CD4-positive, alpha-beta T cell (primary cell): ENCODE measurements around the gene PIK3R6. TPM values are rescaled to one million over a fixed set of nuclear protein-coding genes. Genes with fewer than 3 reads are reported as not detected.

Experiments
- ATAC-seq: fragments of 200-7000 bp; cut with Tn5 transposase; one replicate; pipeline ENCODE4 v1.10.0; 2022; ENCODE audit warnings: mild to moderate bottlenecking; ENCODE audit not compliant: poor library complexity
- CTCF ChIA-PET: fragments of 350-600 bp; sonication (Branson Sonifier 250); formaldehyde crosslinking; loops from one replicate; lab custom pipeline; 2021; ENCODE audit warnings: antibody characterized with exemption, inconsistent platforms; lab: Charles Lee
- POLR2A ChIA-PET: fragments of 350-600 bp; sonication (Branson Sonifier 250); formaldehyde crosslinking; loops from one replicate; lab custom pipeline; 2021; ENCODE audit warnings: antibody characterized with exemption, inconsistent platforms; lab: Charles Lee
- DNase-seq, 14 experiments: peaks; one replicate each; pipeline ENCODE4 v3.0.0-alpha.2; 2013 to 2020; ENCODE audit warnings: mixed read lengths in 2 of 14
- H3K27ac ChIP-seq, 2 donors: one replicate each; pipeline versions ENCODE4 v1.5.1 to v1.7.0; 2013; ENCODE audit warnings: low read length in 2 of 2, low read depth in 1 of 2, mild to moderate bottlenecking in 1 of 2
- H3K27me3 ChIP-seq, 2 experiments: 1 replicate in 1 of 2; 2 replicates in 1 of 2; pipeline versions ENCODE4 v1.6.1 to v1.7.0; 2013; ENCODE audit warnings: low read length in 2 of 2, control low read depth in 1 of 2, mild to moderate bottlenecking in 1 of 2, moderate library complexity in 1 of 2; ENCODE audit not compliant: insufficient read depth in 2 of 2, control insufficient read depth in 1 of 2
- H3K36me3 ChIP-seq: one replicate; pipeline ENCODE4 v1.6.1; 2013; ENCODE audit warnings: low read length, control low read depth; ENCODE audit not compliant: insufficient read depth
- H3K4me1 ChIP-seq: one replicate; pipeline ENCODE4 v1.6.1; 2013; ENCODE audit warnings: low read length, control low read depth; ENCODE audit not compliant: insufficient read depth
- H3K4me3 ChIP-seq: one replicate; pipeline ENCODE4 v1.5.1; 2013; ENCODE audit warnings: mild to moderate bottlenecking, low read length, moderate library complexity
- H3K9me3 ChIP-seq, 2 experiments: 1 replicate in 1 of 2; 2 replicates in 1 of 2; pipeline versions ENCODE4 v1.6.1 to v1.7.0; 2013; ENCODE audit warnings: low read length in 2 of 2, mild to moderate bottlenecking in 2 of 2, control low read depth in 1 of 2, moderate library complexity in 1 of 2; ENCODE audit not compliant: control insufficient read depth in 1 of 2, insufficient read depth in 1 of 2
- H3K27ac Mint-ChIP-seq: one replicate; pipeline ENCODE4 v1.8.0; 2020; ENCODE audit warnings: mixed read lengths
- H3K27me3 Mint-ChIP-seq: one replicate; pipeline ENCODE4 v1.8.0; 2021; ENCODE audit warnings: mixed read lengths
- H3K36me3 Mint-ChIP-seq: one replicate; pipeline ENCODE4 v1.8.0; 2021; ENCODE audit warnings: low read depth, mixed read lengths
- H3K4me1 Mint-ChIP-seq: one replicate; pipeline ENCODE4 v1.8.0; 2021; ENCODE audit warnings: low read depth, mixed read lengths
- H3K4me3 Mint-ChIP-seq: one replicate; pipeline ENCODE4 v1.8.0; 2020; ENCODE audit warnings: mild to moderate bottlenecking, mixed read lengths
- H3K9me3 Mint-ChIP-seq: one replicate; pipeline ENCODE4 v1.8.0; 2020; ENCODE audit warnings: mixed read lengths
- CTCF ChIP-seq: fragments of 200-600 bp; IDR thresholded peaks from one replicate; pipeline ENCODE4 v1.8.0; 2022; ENCODE audit warnings: antibody characterized with exemption, mild to moderate bottlenecking
- intact Hi-C, 2 experiments: fragments of 100-400 bp; cut with DNase I in 1 of 2; cut with micrococcal nuclease in 1 of 2; formaldehyde crosslinking; loops; one replicate each; pipeline versions ENCODE4 v1.15.1 to v1.9.0; 2023 to 2025; cut with DNase I, micrococcal nuclease
- total RNA-seq, 174 experiments: library from RNA in 2 of 174; stranded (reverse) in 2 of 174; gene quantifications; one replicate each; pipeline ENCODE4 v1.2.3 and lab custom pipeline; 2021 to 2026

PIK3R6 gene
- total RNA-seq, 2 experiments from 2014 or later, result 0.50 to 0.60 TPM

- Histone ChIP-seq H3K9me3 (no peaks in the 10 kb centered on the region), H3K4me3 (no peak overlapping the region), H3K36me3 (no peaks in the 10 kb centered on the region), H3K27me3 (no peaks in the 10 kb centered on the region), H3K27ac (no peak overlapping the region), H3K4me1 (peaks cover 17% of the 10 kb centered on the region)
- H3K9me3 Mint-ChIP-seq, result no peaks in the 10 kb centered on the region
- intact Hi-C loops, result no loop called here
- H3K4me3 Mint-ChIP-seq, result no peak overlapping the region
- H3K4me1 Mint-ChIP-seq, result peaks cover 29% of the 10 kb centered on the region
- H3K27ac Mint-ChIP-seq, result no peak overlapping the region
- ChIA-PET POLR2A (no interaction called here), CTCF (no interaction called here)
- no peaks in the 10 kb centered on the region for H3K36me3 Mint-ChIP-seq
- DNase-seq (peak in 1 of 14 experiments; percentile 1), ATAC-seq (no peak)
- no peaks in the 10 kb centered on the region for H3K27me3 Mint-ChIP-seq
- no peak for TF ChIP-seq CTCF
Observed at GRCh38 chr17:8870406-8871040, 3.0 kb upstream of the PIK3R6 start.

- peak in 1 of 14 experiments; percentile 3 for DNase-seq
- CTCF ChIA-PET, result no interaction called here
- no peak for TF ChIP-seq CTCF
Observed at GRCh38 chr17:8869114-8869815, 1.8 kb upstream of the PIK3R6 start.

GRCh38 chr17:8868529-8868951 is 1.1 kb upstream of the PIK3R6 start:
- ChIA-PET CTCF (no interaction called here), POLR2A (no interaction called here)
- Mint-ChIP-seq H3K4me1 (peaks cover 25% of the 10 kb centered on the region), H3K9me3 (no peaks in the 10 kb centered on the region), H3K4me3 (no peak overlapping the region), H3K27me3 (no peaks in the 10 kb centered on the region), H3K27ac (no peak overlapping the region), H3K36me3 (no peaks in the 10 kb centered on the region)
- peaks cover 17% of the 10 kb centered on the region for H3K4me1 ChIP-seq
- DNase-seq, result peak in 2 of 14 experiments; percentile 22 to 26
- TF ChIP-seq CTCF, result no peak
- H3K9me3 ChIP-seq, result no peaks in the 10 kb centered on the region
- no peak for ATAC-seq
- intact Hi-C loops, result no loop called here
- H3K4me3 ChIP-seq, result no peak overlapping the region
- no peaks in the 10 kb centered on the region for H3K36me3 ChIP-seq
- no peaks in the 10 kb centered on the region for H3K27me3 ChIP-seq
- H3K27ac ChIP-seq, result no peak overlapping the region

More at GRCh38 chr17:8869114-8869815, 1.8 kb upstream of the PIK3R6 start:
- POLR2A ChIA-PET, result no interaction called here
- peaks cover 25% of the 10 kb centered on the region for H3K4me1 Mint-ChIP-seq
- H3K4me1 ChIP-seq, result peaks cover 17% of the 10 kb centered on the region
- no peaks in the 10 kb centered on the region for H3K9me3 Mint-ChIP-seq
- no peak overlapping the region for H3K4me3 Mint-ChIP-seq
- no peak overlapping the region for H3K27ac ChIP-seq
- H3K27me3 Mint-ChIP-seq, result no peaks in the 10 kb centered on the region
- no peaks in the 10 kb centered on the region for H3K36me3 ChIP-seq
- no peaks in the 10 kb centered on the region for H3K36me3 Mint-ChIP-seq
- no peak overlapping the region for H3K27ac Mint-ChIP-seq
- intact Hi-C loops, result no loop called here
- H3K27me3 ChIP-seq, result no peaks in the 10 kb centered on the region
- H3K4me3 ChIP-seq, result no peak overlapping the region
- ATAC-seq, result no peak
- H3K9me3 ChIP-seq, result no peaks in the 10 kb centered on the region
